SU-DHL-6 (cell line): ENCODE data around the gene FGL2.
"Not testable (repeated sequence)": the region's sequence is repeated elsewhere in the genome, so short reads cannot be mapped to it uniquely, and the experiment has no call there.

Experiments
- H2AFZ ChIP-seq: fragments of 200-600 bp; sonication (generic); 2 replicates; pipeline ENCODE4 v1.6.1; 2014; ENCODE audit warnings: low read depth, mild to moderate bottlenecking, moderate library complexity, mixed read lengths, antibody characterized with exemption, low read length; ENCODE audit not compliant: severe bottlenecking
- H3F3A ChIP-seq: fragments of 200-600 bp; shearing (Covaris generic); 2 replicates; pipeline ENCODE4 v1.6.0; 2016; ENCODE audit warnings: antibody characterized with exemption, mild to moderate bottlenecking; ENCODE audit not compliant: insufficient read depth
- H3K27ac ChIP-seq: fragments of 200-600 bp; sonication (generic); 2 replicates; pipeline ENCODE4 v1.5.1; 2016; ENCODE audit warnings: low read depth, mild to moderate bottlenecking, low read length, moderate library complexity, mixed read lengths
- H3K27me3 ChIP-seq: fragments of 200-600 bp; sonication (generic), shearing (Covaris generic); 2 replicates; pipeline ENCODE4 v1.6.0; 2014; ENCODE audit warnings: mild to moderate bottlenecking, low read length
- H3K36me3 ChIP-seq: fragments of 200-600 bp; sonication (generic); 2 replicates; pipeline ENCODE4 v1.6.1; 2014; ENCODE audit warnings: mild to moderate bottlenecking, low read length, mixed read lengths
- H3K4me2 ChIP-seq: fragments of 300-600, 200-600 bp; shearing (Covaris generic), sonication (generic); 2 replicates; pipeline ENCODE4 v1.6.0; 2014; ENCODE audit warnings: low read length, low read depth, mild to moderate bottlenecking; ENCODE audit not compliant: poor library complexity, severe bottlenecking
- H3K4me3 ChIP-seq: fragments of 200-600 bp; sonication (generic); 2 replicates; pipeline ENCODE4 v1.5.1; 2014; ENCODE audit warnings: antibody characterized with exemption, low read length, mild to moderate bottlenecking, mixed read lengths; ENCODE audit not compliant: insufficient read depth, poor library complexity, severe bottlenecking
- H3K79me2 ChIP-seq: fragments of 200-600 bp; sonication (generic); 2 replicates; pipeline ENCODE4 v1.6.1; 2014; ENCODE audit warnings: mild to moderate bottlenecking, low read length, moderate library complexity; ENCODE audit not compliant: insufficient read depth
- H3K9ac ChIP-seq: fragments of 200-600 bp; sonication (generic); 2 replicates; pipeline ENCODE4 v1.7.0; 2014; ENCODE audit warnings: mild to moderate bottlenecking, low read length
- H3K9me2 ChIP-seq: fragments of 200-600 bp; sonication (generic); replicated peaks from 2 replicates; pipeline ENCODE4 v1.6.1; 2014; ENCODE audit warnings: low read length; ENCODE audit not compliant: insufficient read depth
- H3K9me3 ChIP-seq: fragments of 200-600 bp; sonication (generic); 2 replicates; pipeline ENCODE4 v1.6.1; 2014; ENCODE audit warnings: low read length, mixed read lengths; ENCODE audit not compliant: insufficient read depth
- H4K20me1 ChIP-seq: fragments of 200-600 bp; sonication (generic); 2 replicates; pipeline ENCODE4 v1.6.1; 2014; ENCODE audit warnings: low read depth, mild to moderate bottlenecking, antibody characterized with exemption, low read length, moderate library complexity, mixed read lengths
- EZH2phosphoT487 ChIP-seq: fragments of 200-600 bp; sonication (generic), shearing (Covaris generic); conservative IDR thresholded peaks from 2 replicates; pipeline ENCODE4 v1.6.1; 2018; ENCODE audit warnings: mild to moderate bottlenecking, antibody characterized with exemption, low read length, moderate library complexity, mixed read lengths
- TF ChIP-seq, protein P1 (sequence below): fragments of 200-600 bp; sonication (generic); IDR thresholded peaks from one replicate; pipeline ENCODE4 v1.5.1; 2017; ENCODE audit warnings: antibody characterized with exemption, mild to moderate bottlenecking, low read length, moderate library complexity; ENCODE audit not compliant: insufficient read depth, poor library complexity, severe bottlenecking

Gene FGL2

DNA sequence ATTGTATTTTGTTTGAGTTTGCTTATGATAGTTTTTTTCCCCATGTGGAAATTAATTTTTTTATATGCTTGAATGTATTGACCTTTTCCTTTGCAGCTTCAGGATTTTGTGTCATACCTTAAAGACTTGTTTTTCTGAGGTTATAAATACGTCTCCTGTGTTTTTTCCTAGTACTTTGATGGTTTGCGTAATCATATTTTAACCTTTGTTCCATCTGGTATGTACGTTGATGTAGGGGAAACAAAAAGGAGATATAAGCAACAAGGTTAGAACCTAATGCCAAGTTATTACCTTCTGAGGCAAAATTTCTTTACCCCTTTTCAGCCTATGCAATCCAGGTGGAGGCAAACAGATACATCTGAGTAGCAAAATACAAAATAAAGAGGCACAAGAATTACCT is 17.9 kb downstream of the FGL2 start:
- no peaks in the 10 kb centered on the region for H3K27me3 ChIP-seq
- H3K4me2 ChIP-seq: no peak overlapping the region
- no peaks in the 10 kb centered on the region for H3K9me2 ChIP-seq
- H3K9ac ChIP-seq: no peak overlapping the region
- no peaks in the 10 kb centered on the region for H3K36me3 ChIP-seq
- no peak overlapping the region for H2AFZ ChIP-seq
- no peaks in the 10 kb centered on the region for H4K20me1 ChIP-seq
- H3K4me3 ChIP-seq: no peak overlapping the region
- H3K9me3 ChIP-seq: no peaks in the 10 kb centered on the region
- no peaks in the 10 kb centered on the region for H3F3A ChIP-seq
- no peaks in the 10 kb centered on the region for H3K79me2 ChIP-seq
- TF ChIP-seq EZH2phosphoT487: no peak
- TF ChIP-seq, protein P1, sequence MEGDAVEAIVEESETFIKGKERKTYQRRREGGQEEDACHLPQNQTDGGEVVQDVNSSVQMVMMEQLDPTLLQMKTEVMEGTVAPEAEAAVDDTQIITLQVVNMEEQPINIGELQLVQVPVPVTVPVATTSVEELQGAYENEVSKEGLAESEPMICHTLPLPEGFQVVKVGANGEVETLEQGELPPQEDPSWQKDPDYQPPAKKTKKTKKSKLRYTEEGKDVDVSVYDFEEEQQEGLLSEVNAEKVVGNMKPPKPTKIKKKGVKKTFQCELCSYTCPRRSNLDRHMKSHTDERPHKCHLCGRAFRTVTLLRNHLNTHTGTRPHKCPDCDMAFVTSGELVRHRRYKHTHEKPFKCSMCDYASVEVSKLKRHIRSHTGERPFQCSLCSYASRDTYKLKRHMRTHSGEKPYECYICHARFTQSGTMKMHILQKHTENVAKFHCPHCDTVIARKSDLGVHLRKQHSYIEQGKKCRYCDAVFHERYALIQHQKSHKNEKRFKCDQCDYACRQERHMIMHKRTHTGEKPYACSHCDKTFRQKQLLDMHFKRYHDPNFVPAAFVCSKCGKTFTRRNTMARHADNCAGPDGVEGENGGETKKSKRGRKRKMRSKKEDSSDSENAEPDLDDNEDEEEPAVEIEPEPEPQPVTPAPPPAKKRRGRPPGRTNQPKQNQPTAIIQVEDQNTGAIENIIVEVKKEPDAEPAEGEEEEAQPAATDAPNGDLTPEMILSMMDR: no peak
- H3K27ac ChIP-seq: no peak overlapping the region

DNA sequence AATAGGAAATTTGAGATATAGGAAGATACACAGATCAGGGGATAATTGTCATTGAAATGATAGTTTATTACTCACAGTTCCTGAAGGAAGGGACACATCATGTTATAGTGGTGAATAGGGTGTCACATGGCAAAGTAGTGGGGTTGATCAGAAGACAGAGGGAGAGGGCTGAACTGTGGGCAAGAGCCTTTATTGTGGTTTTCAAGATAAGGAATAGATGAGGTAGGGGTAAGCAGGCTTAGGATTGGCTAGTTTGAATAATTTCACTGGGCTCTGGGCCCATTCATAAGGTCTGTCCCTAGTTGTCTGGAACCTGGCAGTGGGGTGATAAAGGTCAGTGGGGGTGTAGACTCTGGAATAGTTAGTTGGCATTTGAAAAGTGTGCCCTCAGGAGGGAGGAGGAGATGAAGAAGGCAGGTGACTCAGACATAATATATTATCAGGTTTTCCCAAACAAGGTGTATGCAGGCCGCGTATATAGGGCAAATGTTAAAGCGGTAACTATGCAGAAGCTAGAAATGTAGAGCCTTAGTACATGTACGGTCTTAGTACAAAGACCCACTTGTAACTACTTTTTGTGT is 18.5 kb downstream of the FGL2 start:
- Histone ChIP-seq H3K36me3 (no peaks in the 10 kb centered on the region), H3K4me3 (no peak overlapping the region), H3K79me2 (no peaks in the 10 kb centered on the region), H4K20me1 (no peaks in the 10 kb centered on the region), H2AFZ (no peak overlapping the region), H3K9me3 (no peaks in the 10 kb centered on the region), H3K27ac (no peak overlapping the region), H3K9ac (no peak overlapping the region), H3K9me2 (no peaks in the 10 kb centered on the region), H3K4me2 (no peak overlapping the region), H3F3A (no peaks in the 10 kb centered on the region), H3K27me3 (no peaks in the 10 kb centered on the region)
- no peak for TF ChIP-seq EZH2phosphoT487
- TF ChIP-seq, protein P1: no peak

DNA sequence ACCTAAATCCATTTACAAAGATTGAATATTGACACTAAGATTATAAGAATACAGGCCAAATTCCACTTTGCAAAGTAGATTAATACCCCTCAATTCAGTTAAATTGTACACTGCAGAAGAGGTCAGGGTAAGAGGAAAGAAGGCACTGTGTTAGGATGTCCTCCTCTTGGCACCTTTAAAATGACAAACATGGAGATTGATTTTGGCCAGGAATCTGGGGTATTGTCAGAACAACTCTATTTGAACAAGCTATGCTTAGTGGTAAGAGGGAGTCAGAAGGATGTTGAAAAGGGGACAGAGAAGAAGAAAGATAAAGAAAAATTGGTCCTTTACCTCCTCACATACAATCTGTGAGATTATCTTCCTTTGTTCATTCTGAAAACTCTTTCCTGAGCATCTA is 21.6 kb downstream of the FGL2 start:
- H4K20me1 ChIP-seq, H2AFZ ChIP-seq, H3K27ac ChIP-seq, H3K4me3 ChIP-seq, H3K36me3 ChIP-seq, H3F3A ChIP-seq, H3K9ac ChIP-seq, H3K4me2 ChIP-seq, H3K27me3 ChIP-seq, H3K9me3 ChIP-seq, H3K79me2 ChIP-seq, H3K9me2 ChIP-seq: not testable (repeated sequence)

DNA sequence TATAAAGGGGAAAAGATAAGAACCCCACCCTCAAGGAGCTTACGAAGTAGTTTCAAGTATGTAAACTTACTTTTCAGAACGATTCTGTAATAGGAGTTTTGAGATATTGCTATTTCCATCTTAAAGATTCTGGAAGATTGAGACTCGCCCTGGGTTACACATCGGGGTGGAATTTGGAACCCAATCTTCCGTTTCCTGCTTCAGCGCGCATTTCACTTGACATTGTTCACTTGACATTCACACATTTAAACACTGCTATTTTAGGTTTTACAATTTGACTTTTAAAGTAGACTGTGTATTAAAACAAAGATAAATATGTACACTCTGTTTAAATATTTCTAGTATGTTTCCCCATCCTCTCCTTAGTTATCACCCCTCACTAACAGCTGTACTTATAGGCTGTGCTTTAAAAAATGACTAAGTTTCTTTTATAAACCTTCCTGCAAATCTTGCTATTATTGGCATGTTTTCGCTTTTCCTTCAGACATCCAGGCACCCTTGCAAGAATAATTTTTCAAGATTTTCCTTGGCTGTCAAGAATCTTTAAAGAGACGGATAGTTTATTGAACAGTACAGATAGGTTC is 22.2 kb downstream of the FGL2 start:
- not testable (repeated sequence) for H2AFZ ChIP-seq, H3K4me2 ChIP-seq, H3K9me3 ChIP-seq, H3K27ac ChIP-seq, H3K9me2 ChIP-seq, H3K4me3 ChIP-seq, H3K9ac ChIP-seq, H3K36me3 ChIP-seq, H3K27me3 ChIP-seq, H4K20me1 ChIP-seq, H3F3A ChIP-seq, H3K79me2 ChIP-seq

DNA sequence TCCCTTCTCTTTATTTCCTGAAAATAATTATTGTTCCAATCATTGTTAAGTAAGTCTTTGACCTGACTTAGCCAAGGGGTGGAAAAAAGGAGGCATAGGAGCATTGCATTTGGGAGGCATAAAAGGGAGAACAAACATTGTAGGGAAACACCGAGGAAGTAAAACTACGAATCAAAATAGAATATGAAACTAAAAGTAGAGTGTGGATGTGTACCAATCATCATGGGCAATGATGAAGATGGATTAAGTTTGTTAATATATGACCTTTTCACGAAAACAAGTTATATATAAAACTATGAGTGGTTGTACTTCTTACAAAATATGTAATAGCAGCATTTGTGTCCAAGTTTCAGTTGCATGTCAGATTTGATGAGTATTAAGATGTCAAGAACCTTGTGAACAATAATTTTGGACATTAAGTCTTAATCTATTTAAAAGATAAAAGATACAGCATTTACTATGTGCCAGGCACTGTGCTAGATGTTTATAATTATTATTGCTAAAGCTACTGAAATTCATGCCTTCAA is 24.3 kb downstream of the FGL2 start:
- H2AFZ ChIP-seq, H3K9ac ChIP-seq, H3K27ac ChIP-seq, H3K79me2 ChIP-seq, H3K9me2 ChIP-seq, H4K20me1 ChIP-seq, H3K4me3 ChIP-seq, H3K36me3 ChIP-seq, H3F3A ChIP-seq, H3K27me3 ChIP-seq, H3K4me2 ChIP-seq, H3K9me3 ChIP-seq: not testable (repeated sequence)

DNA sequence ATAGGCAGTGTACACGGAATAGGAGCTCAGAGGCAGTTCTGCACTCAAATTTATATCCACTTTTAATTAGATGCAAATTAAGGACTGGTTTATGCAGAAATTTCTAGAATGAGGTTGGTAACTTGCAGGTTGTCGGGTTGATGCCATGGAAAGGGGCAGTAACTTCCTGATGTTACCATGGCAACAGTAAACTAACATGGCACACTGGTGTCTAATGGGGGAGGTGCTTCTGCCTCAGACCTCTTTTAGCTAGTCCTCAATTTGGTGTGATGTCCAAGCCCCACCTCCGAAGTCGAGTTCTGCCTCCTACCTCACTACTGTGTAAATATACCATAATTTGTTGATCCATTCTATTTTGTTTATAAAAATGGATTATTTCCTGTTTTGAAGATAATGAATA is 25.2 kb downstream of the FGL2 start:
- not testable (repeated sequence) for H3K4me3 ChIP-seq, H3K36me3 ChIP-seq, H3F3A ChIP-seq, H3K9me3 ChIP-seq, H3K9ac ChIP-seq, H3K79me2 ChIP-seq, H2AFZ ChIP-seq, H4K20me1 ChIP-seq, H3K27me3 ChIP-seq, H3K27ac ChIP-seq, H3K4me2 ChIP-seq, H3K9me2 ChIP-seq
